ENCODE results near the gene KCTD16. TPM values are rescaled to one million over a fixed set of nuclear protein-coding genes. Genes with fewer than 3 reads are reported as not detected.

Gene KCTD16
- polyA plus RNA-seq, 1 donor (not counting 4 experiments of a cell fraction or from before 2014, with no cell fraction given): 0.04 TPM

- dilution Hi-C loops (cut with MboI; ENCODE audit: extremely low pct_ligation_motif_present, low sequenced_read_pairs): no loop called here
- Histone ChIP-seq H3K9me3 (ENCODE audit: control insufficient read depth, low read depth, low read length) (no peaks in the 10 kb centered on the region), H3K4me1 (ENCODE audit: control insufficient read depth, extremely low read depth, insufficient read depth, low read length) (no peaks in the 10 kb centered on the region), H3K9me1 (ENCODE audit: control insufficient read depth, extremely low read depth, insufficient read depth, low read length) (no peaks in the 10 kb centered on the region), H3K27ac (ENCODE audit: control insufficient read depth, insufficient read depth, low read length) (no peak overlapping the region), H3K79me2 (ENCODE audit: control insufficient read depth, insufficient read depth, low read length) (no peaks in the 10 kb centered on the region), H3K27me3 (ENCODE audit: control insufficient read depth, extremely low read depth, insufficient read depth, low read length) (no peaks in the 10 kb centered on the region), H4K20me1 (ENCODE audit: control insufficient read depth, extremely low read depth, insufficient read depth, low read length) (no peaks in the 10 kb centered on the region), H3K9ac (ENCODE audit: control insufficient read depth, extremely low read depth, insufficient read depth, low read length) (no peak overlapping the region), H3K4me2 (ENCODE audit: control insufficient read depth, extremely low read depth, insufficient read depth, low read depth, low read length) (no peak overlapping the region), H2AFZ (ENCODE audit: control insufficient read depth, low read length) (no peak overlapping the region), H3K36me3 (ENCODE audit: control insufficient read depth in 2 of 2, extremely low read depth in 1 of 2, insufficient read depth in 2 of 2, low read length in 2 of 2) (no peaks in the 10 kb centered on the region), H3K4me3 (ENCODE audit: control insufficient read depth in 2 of 3, extremely low read depth in 1 of 3, insufficient read depth in 2 of 3, low read depth in 1 of 3, low read length in 3 of 3) (no peak overlapping the region)
- DNase-seq (ENCODE audit: low read depth, low spot score): no peak
- TF ChIP-seq, protein P1, sequence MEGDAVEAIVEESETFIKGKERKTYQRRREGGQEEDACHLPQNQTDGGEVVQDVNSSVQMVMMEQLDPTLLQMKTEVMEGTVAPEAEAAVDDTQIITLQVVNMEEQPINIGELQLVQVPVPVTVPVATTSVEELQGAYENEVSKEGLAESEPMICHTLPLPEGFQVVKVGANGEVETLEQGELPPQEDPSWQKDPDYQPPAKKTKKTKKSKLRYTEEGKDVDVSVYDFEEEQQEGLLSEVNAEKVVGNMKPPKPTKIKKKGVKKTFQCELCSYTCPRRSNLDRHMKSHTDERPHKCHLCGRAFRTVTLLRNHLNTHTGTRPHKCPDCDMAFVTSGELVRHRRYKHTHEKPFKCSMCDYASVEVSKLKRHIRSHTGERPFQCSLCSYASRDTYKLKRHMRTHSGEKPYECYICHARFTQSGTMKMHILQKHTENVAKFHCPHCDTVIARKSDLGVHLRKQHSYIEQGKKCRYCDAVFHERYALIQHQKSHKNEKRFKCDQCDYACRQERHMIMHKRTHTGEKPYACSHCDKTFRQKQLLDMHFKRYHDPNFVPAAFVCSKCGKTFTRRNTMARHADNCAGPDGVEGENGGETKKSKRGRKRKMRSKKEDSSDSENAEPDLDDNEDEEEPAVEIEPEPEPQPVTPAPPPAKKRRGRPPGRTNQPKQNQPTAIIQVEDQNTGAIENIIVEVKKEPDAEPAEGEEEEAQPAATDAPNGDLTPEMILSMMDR (optimal IDR thresholded peaks at IDR 0.05 in 1 of 3, IDR thresholded peaks at IDR 0.05 in 1 of 3, conservative IDR thresholded peaks at IDR 0.05 in 1 of 3; ENCODE audit: extremely low read depth in 1 of 3, insufficient read depth in 2 of 3, low read length in 3 of 3): no peak
- no peak for TF ChIP-seq EZH2 (IDR thresholded peaks at IDR 0.05; ENCODE audit: low read length)
- no peak for FAIRE-seq
These were observed 8.6 kb downstream of the KCTD16 start for GRCh38 chr5:144179226-144179625.

DNA sequence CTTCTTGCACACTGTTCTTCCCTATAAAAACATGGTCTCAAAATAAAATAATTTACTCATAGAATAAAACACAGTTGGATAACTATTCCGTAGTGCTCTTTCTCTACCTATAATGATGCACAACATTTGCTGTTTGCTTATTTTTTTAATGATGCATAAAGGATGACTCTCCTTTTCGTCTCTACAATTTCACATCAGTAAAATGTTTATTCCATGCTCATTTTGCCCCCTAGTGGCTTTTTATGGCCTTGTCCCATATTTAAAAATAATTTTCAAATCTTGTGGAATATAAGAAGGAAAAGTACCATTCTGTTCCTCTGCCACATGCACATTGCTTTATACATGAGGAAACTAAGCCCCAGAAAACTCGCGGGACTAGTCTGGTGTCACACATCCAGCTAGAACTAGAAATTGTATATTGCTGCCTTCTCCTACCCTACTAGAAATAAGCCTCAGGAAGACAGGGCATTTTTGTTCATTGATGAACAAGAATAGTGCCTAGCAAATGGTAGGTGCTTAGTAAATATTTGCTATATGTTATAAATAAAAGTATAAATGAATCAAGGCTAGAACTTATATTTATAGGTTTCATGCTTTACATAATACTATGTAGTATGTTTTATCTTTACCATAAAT, 12.7 kb downstream of the KCTD16 start:
- no peak overlapping the region for H3K4me3 ChIP-seq (ENCODE audit: control insufficient read depth in 2 of 3, extremely low read depth in 1 of 3, insufficient read depth in 2 of 3, low read depth in 1 of 3, low read length in 3 of 3)
- peaks cover 8% of the 10 kb centered on the region for H3K4me1 ChIP-seq (ENCODE audit: control insufficient read depth, extremely low read depth, insufficient read depth, low read length)
- H3K27me3 ChIP-seq (ENCODE audit: control insufficient read depth, extremely low read depth, insufficient read depth, low read length): no peaks in the 10 kb centered on the region
- H3K9me3 ChIP-seq (ENCODE audit: control insufficient read depth, low read depth, low read length): no peaks in the 10 kb centered on the region
- no peak overlapping the region for H3K27ac ChIP-seq (ENCODE audit: control insufficient read depth, insufficient read depth, low read length)
- dilution Hi-C loops (cut with MboI; ENCODE audit: extremely low pct_ligation_motif_present, low sequenced_read_pairs): no loop called here
- no peak overlapping the region for H3K4me2 ChIP-seq (ENCODE audit: control insufficient read depth, extremely low read depth, insufficient read depth, low read depth, low read length)
- H3K79me2 ChIP-seq (ENCODE audit: control insufficient read depth, insufficient read depth, low read length): no peaks in the 10 kb centered on the region
- H3K9ac ChIP-seq (ENCODE audit: control insufficient read depth, extremely low read depth, insufficient read depth, low read length): no peak overlapping the region
- TF ChIP-seq, protein P1 (optimal IDR thresholded peaks at IDR 0.05 in 1 of 3, IDR thresholded peaks at IDR 0.05 in 1 of 3, conservative IDR thresholded peaks at IDR 0.05 in 1 of 3; ENCODE audit: extremely low read depth in 1 of 3, insufficient read depth in 2 of 3, low read length in 3 of 3): peak in 2 of 3 experiments; percentile 40 to 52
- TF ChIP-seq EZH2 (IDR thresholded peaks at IDR 0.05; ENCODE audit: low read length): no peak
- no peak overlapping the region for H2AFZ ChIP-seq (ENCODE audit: control insufficient read depth, low read length)
- H3K36me3 ChIP-seq (ENCODE audit: control insufficient read depth in 2 of 2, extremely low read depth in 1 of 2, insufficient read depth in 2 of 2, low read length in 2 of 2): no peaks in the 10 kb centered on the region
- DNase-seq (ENCODE audit: low read depth, low spot score) (no peak), FAIRE-seq (no peak)
- no peaks in the 10 kb centered on the region for H4K20me1 ChIP-seq (ENCODE audit: control insufficient read depth, extremely low read depth, insufficient read depth, low read length)
- no peaks in the 10 kb centered on the region for H3K9me1 ChIP-seq (ENCODE audit: control insufficient read depth, extremely low read depth, insufficient read depth, low read length)
